Trophoblast cell (in vitro differentiated cells and primary cell): ENCODE measurements around the gene EFNA3.
A peak's percentile ranks its signal among the peaks of the same experiment; 100 is the strongest.

Experiments used
- DNase-seq, 2 donors: peaks; one replicate each; pipeline ENCODE4 v3.0.0-alpha.2; 2016
- H2AFZ ChIP-seq: 2 replicates; pipeline ENCODE4 v1.6.1; 2013; ENCODE audit warnings: low read length, moderate library complexity, mild to moderate bottlenecking; ENCODE audit not compliant: insufficient read depth, poor library complexity
- H2AK5ac ChIP-seq: 2 replicates; pipeline ENCODE4 v1.6.1; 2013; ENCODE audit warnings: mild to moderate bottlenecking, low read length
- H2BK120ac ChIP-seq: 2 replicates; pipeline ENCODE4 v1.6.1; 2013; ENCODE audit warnings: low read length, mild to moderate bottlenecking, moderate library complexity; ENCODE audit not compliant: insufficient read depth, poor library complexity
- H2BK12ac ChIP-seq: 2 replicates; pipeline ENCODE4 v1.6.1; 2013; ENCODE audit warnings: mild to moderate bottlenecking, low read length, moderate library complexity
- H2BK5ac ChIP-seq: 2 replicates; pipeline ENCODE4 v1.6.1; 2013; ENCODE audit warnings: low read length, low read depth, moderate library complexity, mild to moderate bottlenecking; ENCODE audit not compliant: poor library complexity
- H3K14ac ChIP-seq: 2 replicates; pipeline ENCODE4 v1.6.1; 2013; ENCODE audit warnings: mild to moderate bottlenecking, low read length
- H3K18ac ChIP-seq: 2 replicates; pipeline ENCODE4 v1.6.1; 2013; ENCODE audit warnings: mild to moderate bottlenecking, low read length
- H3K23ac ChIP-seq: 2 replicates; pipeline ENCODE4 v1.6.1; 2013; ENCODE audit warnings: low read length
- H3K27ac ChIP-seq: 2 replicates; pipeline ENCODE4 v1.5.1; 2013; ENCODE audit warnings: low read depth, mild to moderate bottlenecking, inconsistent platforms, low read length, moderate library complexity
- H3K27me3 ChIP-seq: 2 replicates; pipeline ENCODE4 v1.6.1; 2013; ENCODE audit warnings: inconsistent platforms, mild to moderate bottlenecking, low read length, moderate library complexity; ENCODE audit not compliant: insufficient read depth
- H3K36me3 ChIP-seq, 2 experiments: 1 replicate in 1 of 2; 2 replicates in 1 of 2; pipeline ENCODE4 v1.6.1; 2013; ENCODE audit warnings: low read length in 2 of 2, mild to moderate bottlenecking in 2 of 2, moderate library complexity in 1 of 2; ENCODE audit not compliant: insufficient read depth in 2 of 2, control insufficient read depth in 1 of 2
- H3K4ac ChIP-seq: 2 replicates; pipeline ENCODE4 v1.6.1; 2013; ENCODE audit warnings: low read depth, mild to moderate bottlenecking, low read length, moderate library complexity
- H3K4me1 ChIP-seq, 2 experiments: 1 replicate in 1 of 2; 2 replicates in 1 of 2; pipeline ENCODE4 v1.6.1; 2013; ENCODE audit warnings: low read length in 2 of 2, mild to moderate bottlenecking in 2 of 2, moderate library complexity in 1 of 2; ENCODE audit not compliant: insufficient read depth in 2 of 2, control insufficient read depth in 1 of 2
- H3K4me2 ChIP-seq: 2 replicates; pipeline ENCODE4 v1.6.1; 2013; ENCODE audit warnings: inconsistent platforms, mild to moderate bottlenecking, low read length, moderate library complexity
- H3K4me3 ChIP-seq: 2 replicates; pipeline ENCODE4 v1.5.1; 2013; ENCODE audit warnings: mild to moderate bottlenecking, low read depth, low read length, inconsistent platforms
- H3K79me1 ChIP-seq: one replicate; pipeline ENCODE4 v1.6.1; 2013; ENCODE audit warnings: low read length
- H3K79me2 ChIP-seq: 2 replicates; pipeline ENCODE4 v1.6.1; 2013; ENCODE audit warnings: low read length, mild to moderate bottlenecking; ENCODE audit not compliant: control insufficient read depth, insufficient read depth, poor library complexity
- H3K9ac ChIP-seq: 2 replicates; pipeline ENCODE4 v1.6.1; 2013; ENCODE audit warnings: mild to moderate bottlenecking, low read length
- H3K9me3 ChIP-seq: 2 replicates; pipeline ENCODE4 v1.6.1; 2013; ENCODE audit warnings: low read depth, mild to moderate bottlenecking, control low read depth, inconsistent platforms, low read length; ENCODE audit not compliant: insufficient read depth
- H4K12ac ChIP-seq: 2 replicates; pipeline ENCODE4 v1.6.1; 2013; ENCODE audit warnings: low read depth, mild to moderate bottlenecking, low read length, moderate library complexity
- H4K8ac ChIP-seq: 2 replicates; pipeline ENCODE4 v1.6.1; 2013; ENCODE audit warnings: low read depth, mild to moderate bottlenecking, low read length, moderate library complexity
- H4K91ac ChIP-seq: one replicate; pipeline ENCODE4 v1.6.1; 2013; ENCODE audit warnings: low read depth, mild to moderate bottlenecking, low read length, moderate library complexity
- WGBS: extraction: QIAGEN DNeasy Blood & Tissue Kit; methylation state at CpG from one replicate; pipeline ENCODE4 v1.1.7; 2013; ENCODE audit warnings: missing lambda C conversion rate; ENCODE audit not compliant: insufficient read length, insufficient coverage; ENCODE audit errors: extremely low coverage; 5-methylcytosine and 5-hydroxymethylcytosine counted together

EFNA3 gene

GRCh38 chr1:155125511-155125945 is 46.9 kb downstream of the EFNA3 start:
- peak overlapping the region; percentile 83 for H3K14ac ChIP-seq
- no peak overlapping the region for H4K12ac ChIP-seq
- H3K23ac ChIP-seq = no peak overlapping the region
- peak overlapping the region; percentile 53 for H2AFZ ChIP-seq
- no peaks in the 10 kb centered on the region for H3K36me3 ChIP-seq
- peaks cover 27% of the 10 kb centered on the region for H3K79me2 ChIP-seq
- peaks cover 51% of the 10 kb centered on the region for H3K79me1 ChIP-seq
- H3K9ac ChIP-seq = no peak overlapping the region
- H3K18ac ChIP-seq = peak overlapping the region; percentile 67
- H4K91ac ChIP-seq = peak overlapping the region; percentile 94
- no peaks in the 10 kb centered on the region for H3K27me3 ChIP-seq
- H3K4me1 ChIP-seq = peaks cover 24 to 40% of the 10 kb centered on the region in 2 experiments
- peak overlapping the region; percentile 94 for H2BK12ac ChIP-seq
- H3K9me3 ChIP-seq = no peaks in the 10 kb centered on the region
- peak overlapping the region; percentile 93 for H2BK120ac ChIP-seq
- H2BK5ac ChIP-seq = peak overlapping the region; percentile 89
- H4K8ac ChIP-seq = peak overlapping the region; percentile 77
- peak overlapping the region; percentile 58 for H3K4me3 ChIP-seq
- peak overlapping the region; percentile 80 for H2AK5ac ChIP-seq
- H3K4me2 ChIP-seq = peak overlapping the region; percentile 73
- H3K27ac ChIP-seq = peak overlapping the region; percentile 93
- H3K4ac ChIP-seq = peak overlapping the region; percentile 60
- peak; percentile 99 to 100 for DNase-seq
- no CpG with 5 or more reads among the region's 11 CpGs for WGBS

GRCh38 chr1:155125946-155126555 is 47.4 kb downstream of the EFNA3 start:
- Histone ChIP-seq H3K79me1 (peaks cover 53% of the 10 kb centered on the region), H4K91ac (peak overlapping the region; percentile 94), H3K18ac (peak overlapping the region; percentile 50), H2AK5ac (peak overlapping the region; percentile 80), H3K9ac (no peak overlapping the region), H2BK120ac (peak overlapping the region; percentile 93), H3K23ac (no peak overlapping the region), H3K27me3 (no peaks in the 10 kb centered on the region), H2BK5ac (peak overlapping the region; percentile 89), H3K36me3 (peaks cover under 1% of the 10 kb centered on the region in 2 experiments), H3K79me2 (peaks cover 29% of the 10 kb centered on the region), H2AFZ (peak overlapping the region; percentile 53), H4K8ac (peak overlapping the region; percentile 77), H3K4me3 (peak overlapping the region; percentile 58), H3K27ac (peak overlapping the region; percentile 93), H3K14ac (peak overlapping the region; percentile 83), H4K12ac (no peak overlapping the region), H3K4me1 (peaks cover 26 to 39% of the 10 kb centered on the region in 2 experiments), H3K4me2 (peak overlapping the region; percentile 73), H3K4ac (peak overlapping the region; percentile 50), H3K9me3 (no peaks in the 10 kb centered on the region), H2BK12ac (peak overlapping the region; percentile 94)
- peak in 1 of 2 donors; percentile 95 for DNase-seq
- WGBS = no CpG with 5 or more reads among the region's 53 CpGs

- no peaks in the 10 kb centered on the region for H3K27me3 ChIP-seq
- H3K79me2 ChIP-seq = peaks cover 33% of the 10 kb centered on the region
- H3K9ac ChIP-seq = no peak overlapping the region
- peak overlapping the region; percentile 21 for H2AK5ac ChIP-seq
- peak overlapping the region; percentile 18 for H2AFZ ChIP-seq
- H3K14ac ChIP-seq = peak overlapping the region; percentile 83
- H3K36me3 ChIP-seq = peaks cover 5 to 7% of the 10 kb centered on the region in 2 experiments
- H3K23ac ChIP-seq = no peak overlapping the region
- H2BK120ac ChIP-seq = peak overlapping the region; percentile 93
- H4K8ac ChIP-seq = peak overlapping the region; percentile 77
- peaks cover 32 to 42% of the 10 kb centered on the region in 2 experiments for H3K4me1 ChIP-seq
- H4K91ac ChIP-seq = peak overlapping the region; percentile 94
- peak overlapping the region; percentile 89 for H2BK5ac ChIP-seq
- H3K79me1 ChIP-seq = peaks cover 57% of the 10 kb centered on the region
- peak overlapping the region; percentile 50 for H3K4me3 ChIP-seq
- peak overlapping the region; percentile 92 for H3K18ac ChIP-seq
- H2BK12ac ChIP-seq = peak overlapping the region; percentile 46
- peak overlapping the region; percentile 93 for H3K27ac ChIP-seq
- H4K12ac ChIP-seq = no peak overlapping the region
- no CpG with 5 or more reads among the region's 32 CpGs for WGBS
- peak; percentile 70 to 71 for DNase-seq
- peak overlapping the region; percentile 73 for H3K4me2 ChIP-seq
- peak overlapping the region; percentile 20 for H3K4ac ChIP-seq
- H3K9me3 ChIP-seq = peaks cover 2% of the 10 kb centered on the region
Observed at GRCh38 chr1:155126556-155127104, 48.0 kb downstream of the EFNA3 start.

- H3K9ac ChIP-seq = peak within 1 kb of the TSS; percentile 95
- H2BK120ac ChIP-seq = peak within 1 kb of the TSS; percentile 95
- H3K9me3 ChIP-seq = peaks cover 2% of the 10 kb centered on the region
- peak within 1 kb of the TSS; percentile 72 for H2BK12ac ChIP-seq
- H4K91ac ChIP-seq = peak within 1 kb of the TSS; percentile 99
- H2AK5ac ChIP-seq = peak within 1 kb of the TSS; percentile 61
- H4K8ac ChIP-seq = peak within 1 kb of the TSS; percentile 71
- peaks cover 33% of the 10 kb centered on the region for H3K79me2 ChIP-seq
- peak within 1 kb of the TSS; percentile 75 for H3K4me2 ChIP-seq
- peak within 1 kb of the TSS; percentile 95 for H3K14ac ChIP-seq
- H3K23ac ChIP-seq = no peak within 1 kb of the TSS
- peaks cover 35 to 45% of the 10 kb centered on the region in 2 experiments for H3K4me1 ChIP-seq
- no CpG with 5 or more reads among the region's 76 CpGs for WGBS
- H3K18ac ChIP-seq = peak within 1 kb of the TSS; percentile 92
- peak within 1 kb of the TSS; percentile 81 for H3K4me3 ChIP-seq
- H3K4ac ChIP-seq = peak within 1 kb of the TSS; percentile 91
- H2AFZ ChIP-seq = peak within 1 kb of the TSS; percentile 46
- H3K27ac ChIP-seq = peak within 1 kb of the TSS; percentile 99
- H2BK5ac ChIP-seq = peak within 1 kb of the TSS; percentile 98
- no peaks in the 10 kb centered on the region for H3K27me3 ChIP-seq
- H4K12ac ChIP-seq = peak within 1 kb of the TSS; percentile 60
- peak; percentile 74 to 80 for DNase-seq
- peaks cover 11% of the 10 kb centered on the region in 2 experiments for H3K36me3 ChIP-seq
- peaks cover 57% of the 10 kb centered on the region for H3K79me1 ChIP-seq
Observed at GRCh38 chr1:155127105-155127966, 48.7 kb downstream of the EFNA3 start, which contains the start of gene EFNA1. Gene EFNA1, plus strand, starts transcription at chr1:155127876. Its CDS starts 102 bp downstream, at chr1:155127978.
